Keratinocyte (primary cell): ENCODE data around the gene IGSF9. TPM values are rescaled to one million over a fixed set of nuclear protein-coding genes. Genes with fewer than 3 reads are reported as not detected.

Source experiments
- DNase-seq: peaks from one replicate; pipeline ENCODE4 v3.0.0-alpha.2; 2011; ENCODE audit warnings: low read depth, missing footprints, low spot score
- FAIRE-seq: peaks from 2 replicates; lab custom pipeline; 2011; peaks lifted over from hg19 to GRCh38; lab: Jason Lieb, UNC
- H2AFZ ChIP-seq: 2 replicates; pipeline ENCODE4 v1.6.0; 2012; ENCODE audit warnings: low read length, control low read depth, inconsistent platforms; ENCODE audit not compliant: control insufficient read depth
- H3K27ac ChIP-seq: 2 replicates; pipeline ENCODE4 v1.5.1; 2011; ENCODE audit warnings: low read length; ENCODE audit not compliant: control insufficient read depth, insufficient read depth
- H3K27me3 ChIP-seq: 3 replicates; pipeline ENCODE4 v1.6.0; 2011; ENCODE audit warnings: low read length; ENCODE audit not compliant: control insufficient read depth, insufficient read depth; ENCODE audit errors: extremely low read depth
- H3K36me3 ChIP-seq, 2 experiments: 2 replicates in 1 of 2; 3 replicates in 1 of 2; pipeline ENCODE4 v1.5.1; 2011; ENCODE audit warnings: low read length in 2 of 2, mild to moderate bottlenecking in 1 of 2; ENCODE audit not compliant: control insufficient read depth in 2 of 2, insufficient read depth in 2 of 2; ENCODE audit errors: extremely low read depth in 1 of 2
- H3K4me1 ChIP-seq: 3 replicates; pipeline ENCODE4 v1.5.1; 2011; ENCODE audit warnings: low read length; ENCODE audit not compliant: control insufficient read depth, insufficient read depth; ENCODE audit errors: extremely low read depth
- H3K4me2 ChIP-seq: 3 replicates; pipeline ENCODE4 v1.6.0; 2011; ENCODE audit warnings: low read depth, low read length; ENCODE audit not compliant: control insufficient read depth, insufficient read depth; ENCODE audit errors: extremely low read depth
- H3K4me3 ChIP-seq, 3 experiments: fragments of 200-600 bp in 1 of 3; sonication (generic) in 1 of 3; 2 replicates in 2 of 3; 3 replicates in 1 of 3; pipeline ENCODE4 v1.5.1; 2011 to 2016; ENCODE audit warnings: low read length in 3 of 3, mild to moderate bottlenecking in 3 of 3, control low read depth in 2 of 3, inconsistent platforms in 1 of 3, low read depth in 1 of 3, mixed read lengths in 1 of 3, mixed run types in 1 of 3, moderate library complexity in 1 of 3; ENCODE audit not compliant: control insufficient read depth in 2 of 3, insufficient read depth in 2 of 3; ENCODE audit errors: extremely low read depth in 1 of 3
- H3K79me2 ChIP-seq: 2 replicates; pipeline ENCODE4 v1.6.0; 2012; ENCODE audit warnings: low read length; ENCODE audit not compliant: control insufficient read depth, insufficient read depth
- H3K9ac ChIP-seq: 3 replicates; pipeline ENCODE4 v1.6.0; 2011; ENCODE audit warnings: low read length; ENCODE audit not compliant: control insufficient read depth, insufficient read depth; ENCODE audit errors: extremely low read depth
- H3K9me1 ChIP-seq: 3 replicates; pipeline ENCODE4 v1.6.0; 2011; ENCODE audit warnings: low read length; ENCODE audit not compliant: control insufficient read depth, insufficient read depth; ENCODE audit errors: extremely low read depth
- H3K9me3 ChIP-seq: 2 replicates; pipeline ENCODE4 v1.5.1; 2012; ENCODE audit warnings: low read depth, low read length; ENCODE audit not compliant: control insufficient read depth
- H4K20me1 ChIP-seq: 3 replicates; pipeline ENCODE4 v1.6.0; 2011; ENCODE audit warnings: low read length; ENCODE audit not compliant: control insufficient read depth, insufficient read depth; ENCODE audit errors: extremely low read depth
- CTCF ChIP-seq, 3 experiments: IDR thresholded peaks in 1 of 3; conservative IDR thresholded peaks in 1 of 3; optimal IDR thresholded peaks in 1 of 3; 2 replicates in 2 of 3; 3 replicates in 1 of 3; pipeline versions ENCODE3 to v1.5.1; 2011; ENCODE audit warnings: low read length in 3 of 3, mild to moderate bottlenecking in 3 of 3, moderate library complexity in 2 of 3, control low read depth in 1 of 3, inconsistent platforms in 1 of 3; ENCODE audit not compliant: insufficient read depth in 2 of 3; ENCODE audit errors: extremely low read depth in 1 of 3
- EZH2 ChIP-seq: IDR thresholded peaks from one replicate; pipeline ENCODE4 v1.6.1; 2012; ENCODE audit warnings: inconsistent platforms, mild to moderate bottlenecking, low read length, moderate library complexity
- dilution Hi-C: fragments of 300-500 bp; cut with MboI; formaldehyde crosslinking; loops from one replicate; pipeline ENCODE4 v1.7.0; 2020; ENCODE audit warnings: low sequenced_read_pairs; ENCODE audit not compliant: extremely low pct_ligation_motif_present
- polyA plus RNA-seq, 5 experiments: library from polyadenylated mRNA; depleted of rRNA in 3 of 5; stranded (reverse) in 3 of 5; stranded (forward) in 1 of 5; unstranded in 1 of 5; fragments of >200 nt; gene quantifications; 1 replicate in 1 of 5; 2 replicates in 3 of 5; 3 replicates in 1 of 5; pipeline versions ENCODE4 v1.2.1 to v1.2.3, GENCODE V29; 2011 to 2012; ENCODE audit warnings: missing spikeins in 2 of 5, low read depth in 1 of 5, low replicate concordance in 1 of 5

IGSF9 gene
- polyA plus RNA-seq, 1 donor (not counting 4 experiments of a cell fraction or from before 2014, with no cell fraction given), result 4.2 TPM

- Histone ChIP-seq H3K9me1 (no peaks in the 10 kb centered on the region), H3K79me2 (no peaks in the 10 kb centered on the region), H3K36me3 (no peaks in the 10 kb centered on the region), H3K9me3 (no peaks in the 10 kb centered on the region), H3K4me2 (peak overlapping the region; percentile 39), H3K27me3 (no peaks in the 10 kb centered on the region), H3K9ac (no peak overlapping the region), H2AFZ (peak overlapping the region; percentile 74), H4K20me1 (no peaks in the 10 kb centered on the region), H3K4me1 (peaks cover 15% of the 10 kb centered on the region), H3K27ac (no peak overlapping the region), H3K4me3 (peak overlapping the region in 1 of 3 experiments; percentile 35)
- no peak for TF ChIP-seq EZH2
- dilution Hi-C loops, result no loop called here
- FAIRE-seq (peak; percentile 88), DNase-seq (peak; percentile 26)
Observed at GRCh38 chr1:159991513-159991912, 46.1 kb upstream of the IGSF9 start.

- DNase-seq, result no peak
- H2AFZ ChIP-seq, result no peak overlapping the region
- no peaks in the 10 kb centered on the region for H3K36me3 ChIP-seq
- no peak overlapping the region for H3K27ac ChIP-seq
- no peak overlapping the region for H3K4me2 ChIP-seq
- peaks cover 4% of the 10 kb centered on the region for H3K4me1 ChIP-seq
- H3K4me3 ChIP-seq, result no peak overlapping the region
- no peaks in the 10 kb centered on the region for H3K27me3 ChIP-seq
- no peaks in the 10 kb centered on the region for H3K9me3 ChIP-seq
- H3K79me2 ChIP-seq, result no peaks in the 10 kb centered on the region
- dilution Hi-C loops, result no loop called here
- TF ChIP-seq CTCF (optimal IDR thresholded peaks at IDR 0.05 in 1 of 3, IDR thresholded peaks at IDR 0.05 in 1 of 3, conservative IDR thresholded peaks at IDR 0.05 in 1 of 3; ENCODE audit: extremely low read depth in 1 of 3, insufficient read depth in 2 of 3, low read length in 3 of 3), result no peak
- TF ChIP-seq EZH2, result no peak
- H3K9ac ChIP-seq, result no peak overlapping the region
- no peak for FAIRE-seq
- H3K9me1 ChIP-seq, result no peaks in the 10 kb centered on the region
- H4K20me1 ChIP-seq, result no peaks in the 10 kb centered on the region
Observed at GRCh38 chr1:159990005-159990404, 44.6 kb upstream of the IGSF9 start.

GRCh38 chr1:159989581-159989980 is 44.2 kb upstream of the IGSF9 start:
- H3K9me1 ChIP-seq, result no peaks in the 10 kb centered on the region
- H3K36me3 ChIP-seq, result no peaks in the 10 kb centered on the region
- H3K4me3 ChIP-seq, result no peak overlapping the region
- DNase-seq, result no peak
- no peak overlapping the region for H3K9ac ChIP-seq
- H3K4me1 ChIP-seq, result peaks cover 4% of the 10 kb centered on the region
- FAIRE-seq, result no peak
- no peak for TF ChIP-seq CTCF (optimal IDR thresholded peaks at IDR 0.05 in 1 of 3, IDR thresholded peaks at IDR 0.05 in 1 of 3, conservative IDR thresholded peaks at IDR 0.05 in 1 of 3; ENCODE audit: extremely low read depth in 1 of 3, insufficient read depth in 2 of 3, low read length in 3 of 3)
- TF ChIP-seq EZH2, result no peak
- no peaks in the 10 kb centered on the region for H3K27me3 ChIP-seq
- dilution Hi-C loops, result no loop called here
- no peak overlapping the region for H2AFZ ChIP-seq
- H3K9me3 ChIP-seq, result no peaks in the 10 kb centered on the region
- no peaks in the 10 kb centered on the region for H3K79me2 ChIP-seq
- no peak overlapping the region for H3K4me2 ChIP-seq
- H4K20me1 ChIP-seq, result no peaks in the 10 kb centered on the region
- H3K27ac ChIP-seq, result no peak overlapping the region
